B cell (primary cell): ENCODE measurements around the gene BARX1. TPM values are rescaled to one million over a fixed set of nuclear protein-coding genes. Genes with fewer than 3 reads are reported as not detected.

Source experiments
- ATAC-seq: fragments of 200-7000 bp; cut with Tn5 transposase; one replicate; pipeline ENCODE4 v1.10.0; 2021; ENCODE audit warnings: low read depth, mild to moderate bottlenecking, moderate number of reproducible peaks, moderate library complexity
- CTCF ChIA-PET: fragments of 350-600 bp; sonication (Branson Sonifier 250); formaldehyde crosslinking; loops from one replicate; lab custom pipeline; 2021; ENCODE audit warnings: antibody characterized with exemption, inconsistent platforms; lab: Charles Lee
- POLR2A ChIA-PET: fragments of 350-600 bp; sonication (Branson Sonifier 250); formaldehyde crosslinking; loops from one replicate; lab custom pipeline; 2021; ENCODE audit warnings: antibody characterized with exemption; lab: Charles Lee
- DNase-seq: peaks from one replicate; pipeline ENCODE4 v3.0.0; 2013
- H2AFZ ChIP-seq: 2 replicates; pipeline ENCODE4 v1.6.1; 2012; ENCODE audit warnings: mild to moderate bottlenecking, low read depth, low read length; ENCODE audit not compliant: insufficient read depth, poor library complexity, severe bottlenecking
- H3K27ac ChIP-seq, 2 donors: 1 replicate in 1 of 2; 2 replicates in 1 of 2; pipeline ENCODE4 v1.5.1; 2012 to 2013; ENCODE audit warnings: low read length in 2 of 2, mild to moderate bottlenecking in 2 of 2, moderate library complexity in 1 of 2
- H3K27me3 ChIP-seq, 4 experiments: fragments of 200-600 bp in 1 of 4; sonication (generic) in 1 of 4; replicated peaks in 1 of 4; 1 replicate in 2 of 4; 2 replicates in 2 of 4; pipeline versions ENCODE4 v1.6.1 to v1.7.0; 2013 to 2016; ENCODE audit warnings: low read length in 3 of 4, mild to moderate bottlenecking in 2 of 4, mixed read lengths in 1 of 4, moderate library complexity in 1 of 4; ENCODE audit not compliant: insufficient read depth in 4 of 4, control insufficient read depth in 3 of 4; ENCODE audit errors: control extremely low read depth in 1 of 4
- H3K36me3 ChIP-seq, 2 experiments: replicated peaks in 1 of 2; 1 replicate in 1 of 2; 2 replicates in 1 of 2; pipeline versions ENCODE4 v1.6.1 to v1.7.1; 2013; ENCODE audit warnings: low read length in 1 of 2; ENCODE audit not compliant: insufficient read depth in 2 of 2, control insufficient read depth in 1 of 2; ENCODE audit errors: control extremely low read depth in 1 of 2, extremely low read depth in 1 of 2
- H3K4me1 ChIP-seq, 2 donors: fragments of 200-600 bp in 1 of 2; sonication (generic) in 1 of 2; 1 replicate in 1 of 2; 2 replicates in 1 of 2; pipeline versions ENCODE4 v1.5.1 to v1.6.1; 2013 to 2017; ENCODE audit warnings: low read length in 2 of 2; ENCODE audit not compliant: control insufficient read depth in 2 of 2, insufficient read depth in 2 of 2
- H3K4me2 ChIP-seq: replicated peaks from 2 replicates; pipeline ENCODE3; 2012; ENCODE audit warnings: mild to moderate bottlenecking, low read depth, low read length; ENCODE audit not compliant: poor library complexity, severe bottlenecking
- H3K4me3 ChIP-seq, 5 experiments: fragments of 200-600 bp in 1 of 5; sonication (generic) in 1 of 5; 1 replicate in 3 of 5; 2 replicates in 2 of 5; pipeline versions ENCODE4 v1.5.1 to v1.7.0; 2011 to 2016; ENCODE audit warnings: low read length in 4 of 5, mild to moderate bottlenecking in 4 of 5, low read depth in 2 of 5, control low read depth in 1 of 5, moderate library complexity in 1 of 5; ENCODE audit not compliant: insufficient read depth in 1 of 5; ENCODE audit errors: control extremely low read depth in 1 of 5, extremely low read depth in 1 of 5
- H3K79me2 ChIP-seq: fragments of 200-600 bp; sonication (generic); one replicate; pipeline ENCODE4 v1.6.0; 2016; ENCODE audit warnings: low read length; ENCODE audit not compliant: control insufficient read depth, insufficient read depth
- H3K9ac ChIP-seq: fragments of 200-600 bp; sonication (generic); 2 replicates; pipeline ENCODE4 v1.6.1; 2017; ENCODE audit warnings: mild to moderate bottlenecking, low read length, moderate library complexity
- H3K9me3 ChIP-seq, 3 donors: one replicate each; pipeline versions ENCODE4 v1.6.1 to v1.7.1; 2013; ENCODE audit warnings: low read length in 2 of 3; ENCODE audit not compliant: control insufficient read depth in 2 of 3, insufficient read depth in 1 of 3; ENCODE audit errors: control extremely low read depth in 1 of 3
- H4K20me1 ChIP-seq: 2 replicates; pipeline ENCODE4 v1.6.0; 2012; ENCODE audit warnings: mild to moderate bottlenecking, low read length; ENCODE audit not compliant: insufficient read depth, control insufficient read depth, poor library complexity, severe bottlenecking
- H3K27ac Mint-ChIP-seq: one replicate; pipeline ENCODE4 v1.8.0; 2021; ENCODE audit warnings: mixed read lengths
- H3K27me3 Mint-ChIP-seq: one replicate; pipeline ENCODE4 v1.8.0; 2021; ENCODE audit warnings: mixed read lengths
- H3K4me1 Mint-ChIP-seq: one replicate; pipeline ENCODE4 v1.8.0; 2021; ENCODE audit warnings: mixed read lengths
- H3K4me3 Mint-ChIP-seq: one replicate; pipeline ENCODE4 v1.8.0; 2021; ENCODE audit warnings: mixed read lengths
- H3K9me3 Mint-ChIP-seq: one replicate; pipeline ENCODE4 v1.8.0; 2022; ENCODE audit warnings: mixed read lengths; ENCODE audit not compliant: insufficient read depth
- CTCF ChIP-seq: fragments of 200-600 bp; IDR thresholded peaks from one replicate; pipeline ENCODE4 v1.8.0; 2022; ENCODE audit warnings: antibody characterized with exemption, mild to moderate bottlenecking
- EZH2 ChIP-seq: IDR thresholded peaks from 2 replicates; pipeline ENCODE4 v1.6.1; 2012; ENCODE audit warnings: borderline replicate concordance, low read depth, mild to moderate bottlenecking, moderate library complexity, low read length; ENCODE audit not compliant: insufficient read depth, poor library complexity, severe bottlenecking
- WGBS: methylation state at CpG from one replicate; pipeline ENCODE4 v1.1.5; 2013; ENCODE audit warnings: missing lambda C conversion rate; ENCODE audit not compliant: insufficient coverage; 5-methylcytosine and 5-hydroxymethylcytosine counted together
- intact Hi-C: fragments of 100-400 bp; cut with micrococcal nuclease; formaldehyde crosslinking; loops from one replicate; pipeline ENCODE4 v1.10.0; 2022
- polyA plus RNA-seq: library from polyadenylated mRNA; depleted of rRNA; stranded (reverse); fragments of >200 nt; gene quantifications from 2 replicates; pipeline ENCODE4 v1.2.3, GENCODE V29; 2012
- total RNA-seq, 2 donors: library from RNA; stranded (reverse); fragments of 120-200 nt in 1 of 2; gene quantifications; 1 replicate in 1 of 2; 2 replicates in 1 of 2; pipeline versions ENCODE4 v1.2.3 to v1.2.4, GENCODE V29; 2013 to 2022

The BARX1 gene
- total and polyA plus RNA-seq, 2 donors (not counting 1 experiment from before 2014, with no cell fraction given), result not detected

- H3K27me3 ChIP-seq, result peaks cover 0 to 94% (median 68%) of the 10 kb centered on the region in 4 experiments
- H3K36me3 ChIP-seq, result no peaks in the 10 kb centered on the region
- H3K4me3 ChIP-seq, result peak overlapping the region in 4 of 5 experiments; percentile 8 to 60 (median 44)
- Mint-ChIP-seq H3K27me3 (peaks cover 60% of the 10 kb centered on the region), H3K4me1 (peaks cover 45% of the 10 kb centered on the region), H3K27ac (peak overlapping the region; percentile 37), H3K9me3 (no peaks in the 10 kb centered on the region), H3K4me3 (peak overlapping the region; percentile 70)
- no peaks in the 10 kb centered on the region for H4K20me1 ChIP-seq
- peak; percentile 68 for ATAC-seq
- H2AFZ ChIP-seq, result no peak overlapping the region
- TF ChIP-seq EZH2 (no peak), CTCF (no peak)
- WGBS, result 2% methylated on average over 66 of the region's 66 CpGs
- peaks cover 60 to 66% of the 10 kb centered on the region in 2 donors for H3K4me1 ChIP-seq
- ChIA-PET CTCF (interaction anchor here (1.1 to 1.8 kb wide), 2 partner anchors 273 to 277 kb away, joined by 3 to 7 read pairs; no protein-coding TSS in a partner anchor), POLR2A (no interaction called here)
- peak overlapping the region; percentile 48 for H3K9ac ChIP-seq
- peaks cover 0 to 43% (median 3%) of the 10 kb centered on the region in 3 donors for H3K9me3 ChIP-seq
- no peaks in the 10 kb centered on the region for H3K79me2 ChIP-seq
- peak; percentile 82 for DNase-seq
- no peak overlapping the region for H3K27ac ChIP-seq
- intact Hi-C loops, result loop anchor here (2.0 kb wide), 1 partner anchor 72 kb away; no protein-coding TSS in a partner anchor
- peak overlapping the region; percentile 74 for H3K4me2 ChIP-seq
Observed at GRCh38 chr9:93958819-93959682, 3.9 kb upstream of the BARX1 start.
